DOHH2 (cell line): ENCODE data around the gene MTA2.

Source experiments
- CTCF ChIP-seq: fragments of 200-600 bp; sonication (generic); IDR thresholded peaks from one replicate; pipeline ENCODE4 v1.5.1; 2014; ENCODE audit warnings: antibody characterized with exemption, mild to moderate bottlenecking, low read depth, low read length; ENCODE audit not compliant: poor library complexity, severe bottlenecking
- EZH2phosphoT487 ChIP-seq: fragments of 200-600 bp; sonication (generic); IDR thresholded peaks from 2 replicates; pipeline ENCODE4 v1.6.1; 2017; ENCODE audit warnings: borderline replicate concordance, mild to moderate bottlenecking, antibody characterized with exemption, low read length, moderate library complexity, mixed read lengths

GRCh38 chr11:62599069-62599696 is 2.5 kb downstream of the MTA2 start:
- TF ChIP-seq CTCF (no peak), EZH2phosphoT487 (no peak)
